ENCODE results near the gene CPN2.

GRCh38 chr3:194333212-194333980, 17.7 kb downstream of the CPN2 start:
- peak; percentile 97 to 100 (median 99) for TF ChIP-seq CTCF (IDR thresholded peaks at IDR 0.05)
- TF ChIP-seq POLR2A (IDR thresholded peaks at IDR 0.05) = no peak
- TF ChIP-seq POLR2AphosphoS5 (IDR thresholded peaks at IDR 0.05) = no peak
- no peak for TF ChIP-seq EP300 (IDR thresholded peaks at IDR 0.05; ENCODE audit: low read depth)

Data from transverse colon (tissue), 4 donors.